Prostate gland (tissue), 2 donors: Measurements from ENCODE around the gene DPEP3. TPM values are rescaled to one million over a fixed set of nuclear protein-coding genes. Genes with fewer than 3 reads are reported as not detected.
A peak's percentile ranks its signal among the peaks of the same experiment; 100 is the strongest.
"Not testable (repeated sequence)": the region's sequence is repeated elsewhere in the genome, so short reads cannot be mapped to it uniquely, and the experiment has no call there.

ENCODE experiments used
- DNase-seq: peaks from one replicate; pipeline ENCODE4 v3.0.0-alpha.2; 2019; ENCODE audit warnings: low spot score
- H3K27ac ChIP-seq, 2 donors: fragments of 200-600 bp; sonication (generic); 2 replicates each; pipeline ENCODE4 v1.5.1; 2017 to 2019
- H3K27me3 ChIP-seq: fragments of 200-600 bp; sonication (generic); replicated peaks from 2 replicates; pipeline ENCODE4 v1.5.1; 2019; ENCODE audit not compliant: insufficient read depth
- H3K36me3 ChIP-seq, 2 donors: fragments of 200-600 bp; sonication (generic); 1 replicate in 1 of 2; 2 replicates in 1 of 2; pipeline versions ENCODE4 v1.5.1 to v1.8.1; 2017 to 2019
- H3K4me1 ChIP-seq: fragments of 200-600 bp; sonication (generic); replicated peaks from 2 replicates; pipeline ENCODE4 v1.5.1; 2019
- H3K4me3 ChIP-seq, 2 donors: fragments of 200-600 bp; sonication (generic); 2 replicates each; pipeline ENCODE4 v1.5.1; 2017 to 2019
- H3K9me3 ChIP-seq: fragments of 200-600 bp; sonication (generic); 2 replicates; pipeline ENCODE4 v1.5.1; 2017
- POLR2A ChIP-seq: fragments of 450-650 bp; IDR thresholded peaks from one replicate; pipeline ENCODE4 v1.6.1; 2016; ENCODE audit warnings: antibody characterized with exemption, mild to moderate bottlenecking
- POLR2AphosphoS5 ChIP-seq: sonication (generic); formaldehyde crosslinking; IDR thresholded peaks from one replicate; pipeline ENCODE4 v1.6.1; 2017; ENCODE audit warnings: antibody characterized with exemption
- WGBS: methylation state at CpG from one replicate; pipeline ENCODE4 v1.1.5; 2018; 5-methylcytosine and 5-hydroxymethylcytosine counted together
- intact Hi-C: fragments of 100-400 bp; cut with DNase I; formaldehyde crosslinking; loops from one replicate; pipeline ENCODE4 v1.14.2; 2022
- total RNA-seq, 2 donors: library from RNA; depleted of rRNA; stranded (reverse); fragments of >200 nt; gene quantifications; one replicate each; pipeline ENCODE4 v1.1.0, GENCODE V29; 2016
- TF ChIP-seq, protein P1 (sequence below), 4 experiments: fragments of 200-600 bp in 2 of 4; fragments of 450-650 bp in 2 of 4; sonication (generic) in 2 of 4; IDR thresholded peaks; 1 replicate in 3 of 4; 2 replicates in 1 of 4; pipeline ENCODE4 v1.5.1; 2016 to 2019; ENCODE audit warnings: antibody characterized with exemption in 4 of 4, mild to moderate bottlenecking in 2 of 4, moderate library complexity in 2 of 4

Gene DPEP3
- total RNA-seq, 2 donors from 2014 or later, result 49.9 TPM; not detected in 1

DNA sequence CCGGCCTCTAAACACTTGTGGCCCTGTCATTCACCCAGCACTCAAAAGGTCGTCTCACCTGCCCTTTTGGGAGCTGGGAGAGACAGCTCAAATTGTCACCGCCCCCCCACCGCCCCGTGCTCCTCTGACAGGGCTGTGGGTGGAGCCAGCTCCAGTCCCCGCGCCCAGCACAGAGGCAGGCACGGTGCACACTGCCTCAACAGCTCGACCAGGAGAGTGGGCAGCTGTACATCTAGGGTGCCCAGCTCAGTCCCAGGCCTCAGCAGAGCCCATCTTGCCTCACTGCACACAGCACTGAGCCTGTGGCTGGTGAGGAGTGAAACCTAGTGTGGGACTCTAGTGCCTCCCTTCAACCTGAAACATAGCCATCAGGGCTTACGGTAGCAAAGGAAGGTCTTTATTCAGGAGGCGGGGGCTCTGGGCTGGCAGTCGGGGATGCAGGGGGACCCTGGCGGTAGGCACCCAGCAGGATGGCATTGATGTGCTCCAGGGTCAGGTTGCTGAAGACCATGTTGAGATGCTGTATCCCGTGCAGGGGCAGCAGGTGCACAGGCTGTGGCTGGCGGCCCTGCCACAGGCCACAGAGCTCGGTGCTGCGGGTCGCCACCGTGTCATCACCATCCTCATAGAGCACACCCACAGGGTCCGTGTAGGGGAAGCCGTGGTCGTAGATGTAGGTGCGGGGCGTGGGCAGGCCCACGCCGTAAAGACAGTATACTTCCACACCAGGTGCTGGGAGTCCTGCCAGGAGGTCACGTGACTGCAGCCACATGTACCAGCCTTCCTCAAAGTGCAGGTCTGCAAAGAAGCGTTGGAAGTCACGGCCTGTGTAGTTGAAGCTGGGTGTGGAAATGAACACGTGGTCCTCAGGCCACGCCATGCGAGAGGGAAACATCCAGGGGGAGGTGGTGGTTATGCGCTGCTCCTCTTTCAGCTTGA lies 40.5 kb downstream of the DPEP3 start:
- H3K4me3 ChIP-seq, result no peak overlapping the region
- H3K27ac ChIP-seq, result no peak overlapping the region
- TF ChIP-seq POLR2A (no peak), POLR2AphosphoS5 (peak; percentile 13)
- TF ChIP-seq, protein P1, sequence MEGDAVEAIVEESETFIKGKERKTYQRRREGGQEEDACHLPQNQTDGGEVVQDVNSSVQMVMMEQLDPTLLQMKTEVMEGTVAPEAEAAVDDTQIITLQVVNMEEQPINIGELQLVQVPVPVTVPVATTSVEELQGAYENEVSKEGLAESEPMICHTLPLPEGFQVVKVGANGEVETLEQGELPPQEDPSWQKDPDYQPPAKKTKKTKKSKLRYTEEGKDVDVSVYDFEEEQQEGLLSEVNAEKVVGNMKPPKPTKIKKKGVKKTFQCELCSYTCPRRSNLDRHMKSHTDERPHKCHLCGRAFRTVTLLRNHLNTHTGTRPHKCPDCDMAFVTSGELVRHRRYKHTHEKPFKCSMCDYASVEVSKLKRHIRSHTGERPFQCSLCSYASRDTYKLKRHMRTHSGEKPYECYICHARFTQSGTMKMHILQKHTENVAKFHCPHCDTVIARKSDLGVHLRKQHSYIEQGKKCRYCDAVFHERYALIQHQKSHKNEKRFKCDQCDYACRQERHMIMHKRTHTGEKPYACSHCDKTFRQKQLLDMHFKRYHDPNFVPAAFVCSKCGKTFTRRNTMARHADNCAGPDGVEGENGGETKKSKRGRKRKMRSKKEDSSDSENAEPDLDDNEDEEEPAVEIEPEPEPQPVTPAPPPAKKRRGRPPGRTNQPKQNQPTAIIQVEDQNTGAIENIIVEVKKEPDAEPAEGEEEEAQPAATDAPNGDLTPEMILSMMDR (IDR thresholded peaks at IDR 0.05), result no peak
- intact Hi-C loops, result loop anchor here (10.0 kb wide), 1 partner anchor 405 kb away; no protein-coding TSS in a partner anchor
- H3K4me1 ChIP-seq, result peaks cover 14% of the 10 kb centered on the region
- WGBS, result 64% methylated on average over 33 of the region's 33 CpGs
- H3K36me3 ChIP-seq, result peaks cover 0 to 3% of the 10 kb centered on the region in 2 donors
- H3K27me3 ChIP-seq, result no peaks in the 10 kb centered on the region
- peak; percentile 57 for DNase-seq
- H3K9me3 ChIP-seq, result no peaks in the 10 kb centered on the region

GRCh38 chr16:67937713-67938112 lies 42.6 kb downstream of the DPEP3 start:
- whole genome bisulfite sequencing, result 90% methylated on average over 5 of the region's 5 CpGs
- H3K36me3 ChIP-seq, H3K27ac ChIP-seq, H3K9me3 ChIP-seq, DNase-seq, H3K4me3 ChIP-seq, H3K27me3 ChIP-seq: not testable (repeated sequence)
- peaks cover 14% of the 10 kb centered on the region for H3K4me1 ChIP-seq
- intact Hi-C loops, result loop anchor here (10.0 kb wide), 1 partner anchor 403 kb away; no protein-coding TSS in a partner anchor

GRCh38 chr16:67936880-67937605 lies 43.3 kb downstream of the DPEP3 start:
- Histone ChIP-seq H3K4me1 (peaks cover 14% of the 10 kb centered on the region), H3K9me3 (no peaks in the 10 kb centered on the region), H3K36me3 (no peaks in the 10 kb centered on the region), H3K27ac (peak overlapping the region; percentile 91 to 95), H3K4me3 (peak overlapping the region; percentile 66 to 94), H3K27me3 (no peaks in the 10 kb centered on the region)
- no peak for TF ChIP-seq POLR2AphosphoS5
- intact Hi-C loops, result loop anchor here (10.0 kb wide), 1 partner anchor 402 kb away; no protein-coding TSS in a partner anchor
- peak; percentile 60 for DNase-seq
- WGBS, result 46% methylated on average over 6 of the region's 6 CpGs

GRCh38 chr16:67936124-67936879 lies 44.0 kb downstream of the DPEP3 start, which contains the start of gene PSMB10:
PSMB10 (minus strand) TSS chr16:67936850; CDS start chr16:67936749, 101 bp downstream.
- intact Hi-C loops, result loop anchor here (10.0 kb wide), 1 partner anchor 402 kb away; no protein-coding TSS in a partner anchor
- peak; percentile 30 for DNase-seq
- WGBS, result under 1% methylated on average over 52 of the region's 54 CpGs
- no peaks in the 10 kb centered on the region for H3K9me3 ChIP-seq
- H3K27me3 ChIP-seq, result no peaks in the 10 kb centered on the region
- peak within 1 kb of the TSS; percentile 66 to 94 for H3K4me3 ChIP-seq
- peak within 1 kb of the TSS; percentile 91 to 95 for H3K27ac ChIP-seq
- no peaks in the 10 kb centered on the region for H3K36me3 ChIP-seq
- TF ChIP-seq POLR2A, result peak; percentile 61
- TF ChIP-seq, protein P1 (IDR thresholded peaks at IDR 0.05), result no peak
- peak; percentile 66 for TF ChIP-seq POLR2AphosphoS5
- H3K4me1 ChIP-seq, result peaks cover 14% of the 10 kb centered on the region

DNA sequence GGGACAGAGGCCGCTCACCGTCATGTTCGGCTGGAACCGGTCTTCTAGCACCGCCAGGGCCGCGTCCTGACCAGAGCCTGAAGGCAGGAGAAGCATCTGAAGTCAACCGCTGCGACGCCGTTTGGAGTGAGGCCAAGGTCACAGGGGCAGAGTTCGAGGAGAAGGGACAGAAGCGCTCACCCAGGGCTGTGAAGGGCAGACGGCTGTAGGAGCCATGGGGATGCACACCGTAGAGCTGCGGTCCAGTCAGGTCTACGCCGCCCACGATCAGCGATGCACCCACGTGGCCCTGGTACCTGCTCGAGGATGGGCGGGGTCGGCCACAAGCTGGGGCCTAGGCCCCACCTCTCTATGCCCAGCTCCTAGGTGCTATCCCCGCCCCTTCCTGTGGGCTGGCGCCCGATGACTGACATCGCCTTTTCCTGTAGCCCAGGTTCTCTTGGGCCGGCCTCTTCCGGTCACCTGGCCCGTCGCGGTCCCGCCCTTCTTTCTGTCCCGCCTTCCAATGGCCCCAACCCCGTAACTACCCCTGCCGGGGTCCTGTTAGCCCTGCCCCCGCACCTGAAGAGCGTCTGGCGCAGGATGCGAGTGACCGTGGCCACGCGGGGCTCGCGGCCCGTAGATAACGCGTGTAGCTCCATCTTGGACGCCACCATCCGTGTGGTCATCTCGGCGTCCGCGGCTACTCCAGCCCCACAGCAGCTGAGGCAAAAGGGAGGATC lies 44.7 kb downstream of the DPEP3 start:
- intact Hi-C loops, result loop anchor here (10.0 kb wide), 1 partner anchor 401 kb away; no protein-coding TSS in a partner anchor
- DNase-seq, result peak; percentile 98
- Histone ChIP-seq H3K27ac (peak overlapping the region; percentile 91 to 95), H3K9me3 (no peaks in the 10 kb centered on the region), H3K4me1 (peaks cover 14% of the 10 kb centered on the region), H3K27me3 (no peaks in the 10 kb centered on the region), H3K4me3 (peak overlapping the region; percentile 66 to 94), H3K36me3 (no peaks in the 10 kb centered on the region)
- TF ChIP-seq, protein P1 (IDR thresholded peaks at IDR 0.05), result peak in 2 of 4 experiments; percentile 41 to 50
- TF ChIP-seq POLR2A (peak; percentile 85), POLR2AphosphoS5 (peak; percentile 99)
- 1% methylated on average over 55 of the region's 55 CpGs for WGBS
